ENCODE results near the gene SH3GL2. TPM values are rescaled to one million over a fixed set of nuclear protein-coding genes. Genes with fewer than 3 reads are reported as not detected.

Gene SH3GL2
- total RNA-seq, 1 donor from 2014 or later, result 0.51 TPM

GRCh38 chr9:17625644-17626388 is 47.0 kb downstream of the SH3GL2 start:
- no peak for TF ChIP-seq CTCF (IDR thresholded peaks at IDR 0.05; ENCODE audit: unreplicated experiment)

GRCh38 chr9:17627641-17628040 is 48.8 kb downstream of the SH3GL2 start:
- Mint-ChIP-seq H3K4me1 (peaks cover 1% of the 10 kb centered on the region), H3K36me3 (no peaks in the 10 kb centered on the region), H3K27ac (no peak overlapping the region), H3K9me3 (no peaks in the 10 kb centered on the region), H3K4me3 (no peak overlapping the region), H3K27me3 (ENCODE audit: low read depth) (peaks cover 4% of the 10 kb centered on the region)
- no peak for DNase-seq (ENCODE audit: low spot score in 2 of 2, unreplicated experiment in 2 of 2)
- no peak for TF ChIP-seq CTCF (IDR thresholded peaks at IDR 0.05; ENCODE audit: unreplicated experiment)

More at GRCh38 chr9:17625644-17626388, 47.0 kb downstream of the SH3GL2 start:
- no peak overlapping the region for H3K27ac Mint-ChIP-seq
- no peaks in the 10 kb centered on the region for H3K9me3 Mint-ChIP-seq
- H3K4me1 Mint-ChIP-seq, result peaks cover 1% of the 10 kb centered on the region
- no peak for DNase-seq (ENCODE audit: low spot score in 2 of 2, unreplicated experiment in 2 of 2)
- no peak overlapping the region for H3K4me3 Mint-ChIP-seq
- H3K36me3 Mint-ChIP-seq, result no peaks in the 10 kb centered on the region
- H3K27me3 Mint-ChIP-seq (ENCODE audit: low read depth), result peaks cover 9% of the 10 kb centered on the region

GRCh38 chr9:17628624-17629023 is 49.8 kb downstream of the SH3GL2 start:
- H3K4me3 Mint-ChIP-seq, result no peak overlapping the region
- TF ChIP-seq CTCF (IDR thresholded peaks at IDR 0.05; ENCODE audit: unreplicated experiment), result no peak
- no peak for DNase-seq (ENCODE audit: low spot score in 2 of 2, unreplicated experiment in 2 of 2)
- peaks cover 1% of the 10 kb centered on the region for H3K4me1 Mint-ChIP-seq
- H3K36me3 Mint-ChIP-seq, result no peaks in the 10 kb centered on the region
- H3K9me3 Mint-ChIP-seq, result no peaks in the 10 kb centered on the region
- no peaks in the 10 kb centered on the region for H3K27me3 Mint-ChIP-seq (ENCODE audit: low read depth)
- H3K27ac Mint-ChIP-seq, result no peak overlapping the region

GRCh38 chr9:17630531-17630949 is 51.7 kb downstream of the SH3GL2 start:
- TF ChIP-seq CTCF (IDR thresholded peaks at IDR 0.05; ENCODE audit: unreplicated experiment), result no peak

GRCh38 chr9:17631396-17631795 is 52.5 kb downstream of the SH3GL2 start:
- no peak for TF ChIP-seq CTCF (IDR thresholded peaks at IDR 0.05; ENCODE audit: unreplicated experiment)
- no peaks in the 10 kb centered on the region for H3K9me3 Mint-ChIP-seq

More at GRCh38 chr9:17630531-17630949, 51.7 kb downstream of the SH3GL2 start:
- H3K4me3 Mint-ChIP-seq, result no peak overlapping the region
- no peaks in the 10 kb centered on the region for H3K27me3 Mint-ChIP-seq (ENCODE audit: low read depth)
- no peak for DNase-seq (ENCODE audit: low spot score in 2 of 2, unreplicated experiment in 2 of 2)
- H3K27ac Mint-ChIP-seq, result peak overlapping the region; percentile 33
- H3K9me3 Mint-ChIP-seq, result no peaks in the 10 kb centered on the region
- no peaks in the 10 kb centered on the region for H3K36me3 Mint-ChIP-seq
- no peaks in the 10 kb centered on the region for H3K4me1 Mint-ChIP-seq

More at GRCh38 chr9:17631396-17631795, 52.5 kb downstream of the SH3GL2 start:
- no peaks in the 10 kb centered on the region for H3K27me3 Mint-ChIP-seq (ENCODE audit: low read depth)
- peak overlapping the region; percentile 19 for H3K27ac Mint-ChIP-seq
- H3K36me3 Mint-ChIP-seq, result no peaks in the 10 kb centered on the region
- no peak for DNase-seq (ENCODE audit: low spot score in 2 of 2, unreplicated experiment in 2 of 2)
- H3K4me1 Mint-ChIP-seq, result no peaks in the 10 kb centered on the region
- no peak overlapping the region for H3K4me3 Mint-ChIP-seq

Measured in mesothelial cell of epicardium (in vitro differentiated cells).